MCF 10A (cell line): ENCODE measurements around the gene GPANK1. TPM values are rescaled to one million over a fixed set of nuclear protein-coding genes. Genes with fewer than 3 reads are reported as not detected.

ENCODE experiments used
- BruUV-seq: library from RNA; stranded (reverse); fragments of 400-500 nt; replicated peaks from 2 replicates; lab custom pipeline; 2021; lab: Mats Ljungman, UMichigan
- CTCF ChIA-PET: fragments of 300-600 bp; sonication (Branson Sonifier 250); formaldehyde crosslinking; extraction: SDS; loops from one replicate; lab custom pipeline; 2021; ENCODE audit warnings: antibody characterized with exemption, inconsistent platforms; lab: Yijun Ruan, JAX
- POLR2A ChIA-PET: fragments of 300-600, 350-650 bp; sonication (Branson Sonifier 250); formaldehyde crosslinking; extraction: SDS; loops from one replicate; lab custom pipeline; 2020; ENCODE audit warnings: antibody characterized with exemption, inconsistent platforms; lab: Yijun Ruan, JAX
- DNase-seq: peaks from one replicate; pipeline ENCODE4 v3.0.0-alpha.2; 2018; ENCODE audit not compliant: unreplicated experiment
- H3K27ac Mint-ChIP-seq: one replicate; pipeline ENCODE4 v1.8.0; 2022; ENCODE audit warnings: mild to moderate bottlenecking, low read depth, mixed read lengths; ENCODE audit not compliant: unreplicated experiment
- H3K27me3 Mint-ChIP-seq: one replicate; pipeline ENCODE4 v1.8.0; 2022; ENCODE audit warnings: mixed read lengths; ENCODE audit not compliant: insufficient read depth, unreplicated experiment
- H3K36me3 Mint-ChIP-seq: one replicate; pipeline ENCODE4 v1.8.0; 2022; ENCODE audit warnings: mild to moderate bottlenecking, moderate library complexity, mixed read lengths; ENCODE audit not compliant: insufficient read depth, unreplicated experiment
- H3K4me1 Mint-ChIP-seq: one replicate; pipeline ENCODE4 v1.8.0; 2022; ENCODE audit warnings: mixed read lengths; ENCODE audit not compliant: insufficient read depth, unreplicated experiment
- H3K4me3 Mint-ChIP-seq: one replicate; pipeline ENCODE4 v1.8.0; 2022; ENCODE audit warnings: mild to moderate bottlenecking, moderate library complexity, mixed read lengths; ENCODE audit not compliant: unreplicated experiment
- H3K9me3 Mint-ChIP-seq: one replicate; pipeline ENCODE4 v1.8.0; 2022; ENCODE audit warnings: mixed read lengths; ENCODE audit not compliant: unreplicated experiment
- CTCF ChIP-seq: fragments of 200-600 bp; IDR thresholded peaks from one replicate; pipeline ENCODE4 v1.8.0; 2022; ENCODE audit warnings: antibody characterized with exemption, mild to moderate bottlenecking; ENCODE audit not compliant: unreplicated experiment
- intact Hi-C: fragments of 100-400 bp; cut with micrococcal nuclease; formaldehyde crosslinking; loops from 2 replicates; pipeline ENCODE4 v1.14.1; 2022
- total RNA-seq: library from RNA; stranded (reverse); gene quantifications from 2 replicates; pipeline ENCODE4 v1.2.3, GENCODE V29; 2022

The GPANK1 gene
- total RNA-seq, 1 experiment from 2014 or later: 13.0 TPM

- peaks cover 12% of the 10 kb centered on the region for H3K4me1 Mint-ChIP-seq
- no peak overlapping the region for H3K4me3 Mint-ChIP-seq
- no peak overlapping the region for H3K27ac Mint-ChIP-seq
- intact Hi-C loops: no loop called here
- H3K27me3 Mint-ChIP-seq: peaks cover 18% of the 10 kb centered on the region
- ChIA-PET CTCF (interaction anchor here (0.6 kb wide), 1 partner anchor 438 kb away, joined by 4 read pairs; no protein-coding TSS in a partner anchor), POLR2A (interaction anchor here (1.7 kb wide), 1 partner anchor 188 kb away, joined by 4 read pairs; no protein-coding TSS in a partner anchor)
- BruUV-seq: no TSS peak
- TF ChIP-seq CTCF: no peak
- H3K9me3 Mint-ChIP-seq: no peaks in the 10 kb centered on the region
- H3K36me3 Mint-ChIP-seq: peaks cover 23% of the 10 kb centered on the region
- no peak for DNase-seq
Observed at GRCh38 chr6:31676322-31676903, 11.6 kb upstream of the GPANK1 start.

GRCh38 chr6:31669676-31670075 lies 4.9 kb upstream of the GPANK1 start, which contains the start of gene LY6G5B:
Gene LY6G5B, plus strand, starts transcription at chr6:31669976. Its CDS starts 975 bp downstream, at chr6:31670951.
- DNase-seq: no peak
- intact Hi-C loops: no loop called here
- no peak for TF ChIP-seq CTCF
- Mint-ChIP-seq H3K27ac (no peak within 1 kb of the TSS), H3K9me3 (no peaks in the 10 kb centered on the region), H3K27me3 (no peaks in the 10 kb centered on the region), H3K36me3 (peaks cover 72% of the 10 kb centered on the region), H3K4me1 (peaks cover 11% of the 10 kb centered on the region), H3K4me3 (no peak within 1 kb of the TSS)
- CTCF ChIA-PET: no interaction called here
- POLR2A ChIA-PET: interaction anchor here (1.4 kb wide), 1 partner anchor 18 kb away, joined by 3 read pairs; the partner anchor contains the start of gene BAG6
- BruUV-seq: no TSS peak

- peak overlapping the region; percentile 99 for H3K27ac Mint-ChIP-seq
- peak overlapping the region; percentile 99 for H3K4me3 Mint-ChIP-seq
- ChIA-PET CTCF (interaction anchor here (0.6 to 1.1 kb wide), 6 partner anchors 12 to 1132 kb away, joined by 3 to 5 read pairs (median 3); no protein-coding TSS in a partner anchor), POLR2A (interaction anchor here (0.5 to 7.9 kb wide), 18 partner anchors 11 to 529 kb away, joined by 3 to 263 read pairs (median 4); partner anchors contain the start of genes ABHD16A, APOM, ATP6V1G2 and BAG6)
- intact Hi-C loops: no loop called here
- no peak for DNase-seq
- no peak for TF ChIP-seq CTCF
- H3K9me3 Mint-ChIP-seq: no peaks in the 10 kb centered on the region
- peaks cover 25% of the 10 kb centered on the region for H3K4me1 Mint-ChIP-seq
- no TSS peak for BruUV-seq
- no peaks in the 10 kb centered on the region for H3K27me3 Mint-ChIP-seq
- peaks cover 78% of the 10 kb centered on the region for H3K36me3 Mint-ChIP-seq
Observed at GRCh38 chr6:31666337-31666965, 1.7 kb upstream of the GPANK1 start.
